ENCODE results near the gene EVI2B. TPM values are rescaled to one million over a fixed set of nuclear protein-coding genes. Genes with fewer than 3 reads are reported as not detected.

Gene EVI2B
- total and polyA plus RNA-seq, 2 experiments from 2014 or later: 0.22 to 0.49 TPM

DNA sequence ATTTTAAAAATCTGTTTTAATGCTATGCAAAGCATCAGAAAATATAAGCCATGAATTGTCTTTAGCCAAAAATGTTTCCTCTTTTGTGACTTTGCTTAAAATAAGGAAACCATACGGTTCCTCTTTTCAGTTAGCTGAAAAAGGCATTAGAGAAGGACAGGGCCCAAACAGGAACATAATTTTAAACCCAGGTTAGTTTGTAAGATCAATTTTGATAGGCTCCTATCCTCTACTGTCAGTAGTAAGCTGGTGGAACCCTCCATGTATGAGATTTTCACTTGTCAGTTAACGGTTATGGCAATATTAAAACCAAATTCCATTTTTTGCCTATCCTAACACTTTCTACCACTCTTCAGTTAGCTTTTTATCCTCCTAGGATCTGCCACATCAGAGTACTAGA lies 4.3 kb downstream of the EVI2B start:
- WGBS, 2 experiments (ENCODE audit: low coverage in 1 of 2, low lambda C conversion rate in 2 of 2, missing lambda C conversion rate in 2 of 2): 88 to 96% methylated on average over 2 of the region's 2 CpGs
- in situ Hi-C loops (cut with MboI): no loop called here
- H3K4me1 ChIP-seq (ENCODE audit: insufficient read depth): peaks cover 15% of the 10 kb centered on the region

DNA sequence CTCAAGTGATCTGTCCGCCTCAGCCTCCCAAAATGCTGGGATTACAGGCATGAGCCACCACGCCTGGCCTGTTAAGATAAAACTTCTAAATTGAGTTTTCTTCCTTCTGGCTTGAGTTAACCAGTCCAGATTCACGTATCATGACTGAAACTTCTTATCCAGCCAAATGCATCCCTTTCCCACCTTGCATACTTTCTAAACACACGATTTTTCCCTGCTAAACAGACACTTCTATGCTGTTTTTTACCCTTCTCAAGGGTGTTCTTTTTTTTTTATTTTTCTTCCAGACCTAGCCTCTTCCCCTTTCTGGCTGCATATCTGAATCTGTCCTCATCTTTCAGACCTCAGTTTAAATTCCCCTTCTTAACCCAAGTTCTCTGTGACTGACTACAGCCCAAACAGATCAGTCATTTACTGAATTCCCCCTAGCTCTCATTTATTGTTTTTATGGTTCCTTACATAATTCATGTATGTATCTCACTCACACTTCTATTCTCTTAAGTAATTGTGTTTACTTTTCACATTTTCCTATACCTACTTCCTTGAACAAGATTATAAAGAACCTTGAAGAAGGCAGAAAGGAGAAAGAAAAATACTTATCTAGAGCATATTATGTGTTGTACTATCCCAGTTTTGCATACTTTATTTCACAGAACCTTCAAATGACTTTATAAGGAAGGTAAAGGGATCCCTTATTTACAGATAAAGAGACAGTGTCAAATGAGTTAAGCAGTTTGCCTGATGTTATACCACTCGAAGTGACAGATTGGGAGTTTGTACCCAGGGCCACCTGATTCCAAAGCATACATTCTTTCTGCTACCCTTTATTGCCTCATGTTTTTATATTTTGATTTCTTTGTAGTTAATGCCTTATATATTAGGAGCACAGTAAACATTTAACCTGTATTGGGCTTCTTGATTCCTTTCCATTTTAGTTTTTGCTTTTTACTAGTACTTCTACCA lies 5.2 kb downstream of the EVI2B start:
- H3K4me2 ChIP-seq (ENCODE audit: unreplicated experiment): no peak overlapping the region
- peaks cover 11% of the 10 kb centered on the region; the same call in 1 of the 2 replicates for H3K79me2 ChIP-seq (ENCODE audit: insufficient read depth)
- in situ Hi-C loops (cut with MboI): no loop called here
- H4K20me1 ChIP-seq (ENCODE audit: insufficient read depth): no peaks in the 10 kb centered on the region
- H3K27me3 ChIP-seq (replicated peaks; ENCODE audit: insufficient read depth): no peaks in the 10 kb centered on the region
- 88 to 90% methylated on average over 5 of the region's 5 CpGs for WGBS, 2 experiments (ENCODE audit: low coverage in 1 of 2, low lambda C conversion rate in 2 of 2, missing lambda C conversion rate in 2 of 2)
- peaks cover 6% of the 10 kb centered on the region for H3K4me1 ChIP-seq (ENCODE audit: insufficient read depth)
- H3K9ac ChIP-seq: no peak overlapping the region
- TF ChIP-seq EZH2phosphoT487 (IDR thresholded peaks at IDR 0.05; ENCODE audit: insufficient read depth, low read depth) (no peak), EZH2 (IDR thresholded peaks at IDR 0.05; ENCODE audit: insufficient read depth, poor library complexity, severe bottlenecking) (no peak)
- H3K9me2 ChIP-seq (ENCODE audit: insufficient read depth): no peaks in the 10 kb centered on the region
- H3K9me3 ChIP-seq (ENCODE audit: low read depth): no peaks in the 10 kb centered on the region
- H3K4me3 ChIP-seq: no peak overlapping the region
- DNase-seq: no peak
- peaks cover 5% of the 10 kb centered on the region; the same call in 1 of the 2 replicates for H3F3A ChIP-seq (ENCODE audit: insufficient read depth)
- no peak overlapping the region for H3K27ac ChIP-seq
- H3K36me3 ChIP-seq (ENCODE audit: low read depth): no peaks in the 10 kb centered on the region
- no peak overlapping the region for H2AFZ ChIP-seq

More for the DNA sequence above, 4.3 kb downstream of the EVI2B start:
- no peak overlapping the region for H2AFZ ChIP-seq
- H3F3A ChIP-seq (ENCODE audit: insufficient read depth): peaks cover 14% of the 10 kb centered on the region
- no peaks in the 10 kb centered on the region for H3K27me3 ChIP-seq (replicated peaks; ENCODE audit: insufficient read depth)
- H3K79me2 ChIP-seq (ENCODE audit: insufficient read depth): peaks cover 11% of the 10 kb centered on the region; the same call in 1 of the 2 replicates
- no peak overlapping the region for H3K4me2 ChIP-seq (ENCODE audit: unreplicated experiment)
- H3K36me3 ChIP-seq (ENCODE audit: low read depth): no peaks in the 10 kb centered on the region
- H3K9me2 ChIP-seq (ENCODE audit: insufficient read depth): no peaks in the 10 kb centered on the region
- H3K27ac ChIP-seq: no peak overlapping the region
- DNase-seq: no peak
- H3K4me3 ChIP-seq: no peak overlapping the region
- H3K9ac ChIP-seq: no peak overlapping the region
- no peaks in the 10 kb centered on the region for H3K9me3 ChIP-seq (ENCODE audit: low read depth)
- H4K20me1 ChIP-seq (ENCODE audit: insufficient read depth): no peaks in the 10 kb centered on the region
- TF ChIP-seq EZH2phosphoT487 (IDR thresholded peaks at IDR 0.05; ENCODE audit: insufficient read depth, low read depth) (no peak), EZH2 (IDR thresholded peaks at IDR 0.05; ENCODE audit: insufficient read depth, poor library complexity, severe bottlenecking) (no peak)

GRCh38 chr17:31307640-31308039 lies 6.2 kb downstream of the EVI2B start:
- DNase-seq: no peak
- no peaks in the 10 kb centered on the region for H3K36me3 ChIP-seq (ENCODE audit: low read depth)
- in situ Hi-C loops (cut with MboI): no loop called here
- H3K4me3 ChIP-seq: no peak overlapping the region
- no peak overlapping the region for H3K9ac ChIP-seq
- WGBS, 2 experiments (ENCODE audit: low coverage in 1 of 2, low lambda C conversion rate in 2 of 2, missing lambda C conversion rate in 2 of 2): 97 to 100% methylated on average over 1 of the region's 1 CpG
- H3K9me3 ChIP-seq (ENCODE audit: low read depth): no peaks in the 10 kb centered on the region
- no peaks in the 10 kb centered on the region for H3K4me1 ChIP-seq (ENCODE audit: insufficient read depth)
- TF ChIP-seq EZH2phosphoT487 (IDR thresholded peaks at IDR 0.05; ENCODE audit: insufficient read depth, low read depth): no peak
- TF ChIP-seq EZH2 (IDR thresholded peaks at IDR 0.05; ENCODE audit: insufficient read depth, poor library complexity, severe bottlenecking): no peak
- H3K79me2 ChIP-seq (ENCODE audit: insufficient read depth): peaks cover 16% of the 10 kb centered on the region; the same call in 1 of the 2 replicates
- H4K20me1 ChIP-seq (ENCODE audit: insufficient read depth): no peaks in the 10 kb centered on the region
- H3K4me2 ChIP-seq (ENCODE audit: unreplicated experiment): no peak overlapping the region
- H3F3A ChIP-seq (ENCODE audit: insufficient read depth): no peaks in the 10 kb centered on the region
- no peak overlapping the region for H2AFZ ChIP-seq
- H3K9me2 ChIP-seq (ENCODE audit: insufficient read depth): no peaks in the 10 kb centered on the region
- H3K27ac ChIP-seq: no peak overlapping the region
- no peaks in the 10 kb centered on the region for H3K27me3 ChIP-seq (replicated peaks; ENCODE audit: insufficient read depth)

DNA sequence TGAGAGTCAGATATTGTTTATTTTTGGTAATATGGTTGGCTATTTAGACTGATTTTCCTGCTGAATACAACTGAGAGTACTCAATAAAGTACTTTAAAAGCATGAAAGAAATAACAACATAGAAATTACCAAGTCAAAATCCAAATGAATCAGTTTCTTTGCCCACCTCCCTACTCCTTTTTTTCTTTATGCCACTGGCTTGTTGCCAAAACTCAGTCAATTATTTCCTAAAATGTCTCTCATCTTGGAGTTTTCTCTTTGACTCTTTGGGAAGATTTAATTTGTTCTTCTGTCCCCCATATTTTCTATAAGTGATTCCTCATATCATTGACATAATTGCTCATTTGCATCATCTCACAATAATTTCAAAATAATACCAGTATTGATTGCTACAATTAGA lies 14.2 kb downstream of the EVI2B start:
- no peaks in the 10 kb centered on the region; the same call in 1 of the 2 replicates for H3K9me2 ChIP-seq (ENCODE audit: insufficient read depth)
- no peaks in the 10 kb centered on the region for H3K27me3 ChIP-seq (replicated peaks; ENCODE audit: insufficient read depth)
- in situ Hi-C loops (cut with MboI): no loop called here
- H3K4me1 ChIP-seq (ENCODE audit: insufficient read depth): no peaks in the 10 kb centered on the region
- H3K4me3 ChIP-seq: no peak overlapping the region
- no peaks in the 10 kb centered on the region for H3K9me3 ChIP-seq (ENCODE audit: low read depth)
- no peak for DNase-seq
- H3K9ac ChIP-seq: no peak overlapping the region
- no peak overlapping the region for H3K27ac ChIP-seq
- TF ChIP-seq EZH2phosphoT487 (IDR thresholded peaks at IDR 0.05; ENCODE audit: insufficient read depth, low read depth) (no peak), EZH2 (IDR thresholded peaks at IDR 0.05; ENCODE audit: insufficient read depth, poor library complexity, severe bottlenecking) (no peak)
- H3K36me3 ChIP-seq (ENCODE audit: low read depth): no peaks in the 10 kb centered on the region
- no peak overlapping the region for H2AFZ ChIP-seq
- no peak overlapping the region for H3K4me2 ChIP-seq (ENCODE audit: unreplicated experiment)
- no peaks in the 10 kb centered on the region for H3F3A ChIP-seq (ENCODE audit: insufficient read depth)
- H3K79me2 ChIP-seq (ENCODE audit: insufficient read depth): 0 out of 2 replicates have a peak, but pooled peaks cover 6% of the 10 kb centered on the region
- no peaks in the 10 kb centered on the region for H4K20me1 ChIP-seq (ENCODE audit: insufficient read depth)

Data from GM23248 (cell line).